ENCODE measurements around the gene PPFIBP1. TPM values are rescaled to one million over a fixed set of nuclear protein-coding genes. Genes with fewer than 3 reads are reported as not detected.

The PPFIBP1 gene
- total and polyA plus RNA-seq, 9 of the 15 experiments (the other 6 are each of a cell fraction or from before 2014, with no cell fraction given): 0.46 to 3.5 (median 1.8) TPM

DNA sequence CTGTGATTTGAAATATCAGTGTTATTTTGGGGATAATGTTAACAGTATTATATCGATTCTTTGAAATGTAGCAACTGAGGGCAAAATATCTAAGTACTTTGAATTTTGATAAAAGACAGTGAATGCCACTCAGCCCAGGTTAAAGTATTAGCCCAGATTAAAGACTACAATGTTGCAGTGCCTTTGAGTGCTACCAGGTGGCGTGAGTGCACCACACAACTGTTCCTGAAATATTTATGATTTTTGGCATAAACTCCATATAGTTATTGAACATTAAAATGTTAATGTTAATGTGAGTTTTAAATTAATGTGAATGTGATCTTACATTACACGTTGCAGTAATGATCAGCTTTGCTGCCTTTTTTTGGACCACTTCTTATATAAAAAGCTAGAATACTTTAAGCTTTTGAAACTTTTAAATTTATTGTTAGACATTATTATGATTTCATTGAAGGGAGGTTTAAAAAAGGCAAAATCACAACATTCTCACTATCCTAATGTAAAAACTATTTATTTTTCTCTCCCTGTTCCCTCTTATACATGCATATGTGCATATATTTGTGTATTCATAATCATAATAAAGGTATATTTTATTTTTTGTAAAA is 209.1 kb downstream of the PPFIBP1 start (continued):
- TF ChIP-seq, protein P1, sequence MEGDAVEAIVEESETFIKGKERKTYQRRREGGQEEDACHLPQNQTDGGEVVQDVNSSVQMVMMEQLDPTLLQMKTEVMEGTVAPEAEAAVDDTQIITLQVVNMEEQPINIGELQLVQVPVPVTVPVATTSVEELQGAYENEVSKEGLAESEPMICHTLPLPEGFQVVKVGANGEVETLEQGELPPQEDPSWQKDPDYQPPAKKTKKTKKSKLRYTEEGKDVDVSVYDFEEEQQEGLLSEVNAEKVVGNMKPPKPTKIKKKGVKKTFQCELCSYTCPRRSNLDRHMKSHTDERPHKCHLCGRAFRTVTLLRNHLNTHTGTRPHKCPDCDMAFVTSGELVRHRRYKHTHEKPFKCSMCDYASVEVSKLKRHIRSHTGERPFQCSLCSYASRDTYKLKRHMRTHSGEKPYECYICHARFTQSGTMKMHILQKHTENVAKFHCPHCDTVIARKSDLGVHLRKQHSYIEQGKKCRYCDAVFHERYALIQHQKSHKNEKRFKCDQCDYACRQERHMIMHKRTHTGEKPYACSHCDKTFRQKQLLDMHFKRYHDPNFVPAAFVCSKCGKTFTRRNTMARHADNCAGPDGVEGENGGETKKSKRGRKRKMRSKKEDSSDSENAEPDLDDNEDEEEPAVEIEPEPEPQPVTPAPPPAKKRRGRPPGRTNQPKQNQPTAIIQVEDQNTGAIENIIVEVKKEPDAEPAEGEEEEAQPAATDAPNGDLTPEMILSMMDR (IDR thresholded peaks at IDR 0.05 in 2 of 3, conservative IDR thresholded peaks at IDR 0.05 in 1 of 3; ENCODE audit: insufficient read depth in 2 of 3, low read depth in 1 of 3, low read length in 3 of 3): peak; percentile 75 to 89 (median 80)
- TF ChIP-seq SMC3 (conservative IDR thresholded peaks at IDR 0.05; ENCODE audit: insufficient read depth, low read depth, low read length) (peak; percentile 81), CC2D1A (IDR thresholded peaks at IDR 0.05) (0 out of 2 replicates have a peak, but pooled peaks have one; percentile 22), RAD21 (CRISPR knock-in tag; conservative IDR thresholded peaks at IDR 0.05 in 1 of 2, IDR thresholded peaks at IDR 0.05 in 1 of 2) (peak; percentile 91 to 93), FOSL1 (tag; conservative IDR thresholded peaks at IDR 0.05) (no peak)
- TF ChIP-seq, protein P2, sequence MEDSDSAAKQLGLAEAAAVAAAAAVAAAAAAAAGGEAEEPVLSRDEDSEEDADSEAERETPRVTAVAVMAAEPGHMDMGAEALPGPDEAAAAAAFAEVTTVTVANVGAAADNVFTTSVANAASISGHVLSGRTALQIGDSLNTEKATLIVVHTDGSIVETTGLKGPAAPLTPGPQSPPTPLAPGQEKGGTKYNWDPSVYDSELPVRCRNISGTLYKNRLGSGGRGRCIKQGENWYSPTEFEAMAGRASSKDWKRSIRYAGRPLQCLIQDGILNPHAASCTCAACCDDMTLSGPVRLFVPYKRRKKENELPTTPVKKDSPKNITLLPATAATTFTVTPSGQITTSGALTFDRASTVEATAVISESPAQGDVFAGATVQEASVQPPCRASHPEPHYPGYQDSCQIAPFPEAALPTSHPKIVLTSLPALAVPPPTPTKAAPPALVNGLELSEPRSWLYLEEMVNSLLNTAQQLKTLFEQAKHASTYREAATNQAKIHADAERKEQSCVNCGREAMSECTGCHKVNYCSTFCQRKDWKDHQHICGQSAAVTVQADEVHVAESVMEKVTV (CRISPR knock-in tag; IDR thresholded peaks at IDR 0.05): peak; percentile 83
- TF ChIP-seq, protein P3, sequence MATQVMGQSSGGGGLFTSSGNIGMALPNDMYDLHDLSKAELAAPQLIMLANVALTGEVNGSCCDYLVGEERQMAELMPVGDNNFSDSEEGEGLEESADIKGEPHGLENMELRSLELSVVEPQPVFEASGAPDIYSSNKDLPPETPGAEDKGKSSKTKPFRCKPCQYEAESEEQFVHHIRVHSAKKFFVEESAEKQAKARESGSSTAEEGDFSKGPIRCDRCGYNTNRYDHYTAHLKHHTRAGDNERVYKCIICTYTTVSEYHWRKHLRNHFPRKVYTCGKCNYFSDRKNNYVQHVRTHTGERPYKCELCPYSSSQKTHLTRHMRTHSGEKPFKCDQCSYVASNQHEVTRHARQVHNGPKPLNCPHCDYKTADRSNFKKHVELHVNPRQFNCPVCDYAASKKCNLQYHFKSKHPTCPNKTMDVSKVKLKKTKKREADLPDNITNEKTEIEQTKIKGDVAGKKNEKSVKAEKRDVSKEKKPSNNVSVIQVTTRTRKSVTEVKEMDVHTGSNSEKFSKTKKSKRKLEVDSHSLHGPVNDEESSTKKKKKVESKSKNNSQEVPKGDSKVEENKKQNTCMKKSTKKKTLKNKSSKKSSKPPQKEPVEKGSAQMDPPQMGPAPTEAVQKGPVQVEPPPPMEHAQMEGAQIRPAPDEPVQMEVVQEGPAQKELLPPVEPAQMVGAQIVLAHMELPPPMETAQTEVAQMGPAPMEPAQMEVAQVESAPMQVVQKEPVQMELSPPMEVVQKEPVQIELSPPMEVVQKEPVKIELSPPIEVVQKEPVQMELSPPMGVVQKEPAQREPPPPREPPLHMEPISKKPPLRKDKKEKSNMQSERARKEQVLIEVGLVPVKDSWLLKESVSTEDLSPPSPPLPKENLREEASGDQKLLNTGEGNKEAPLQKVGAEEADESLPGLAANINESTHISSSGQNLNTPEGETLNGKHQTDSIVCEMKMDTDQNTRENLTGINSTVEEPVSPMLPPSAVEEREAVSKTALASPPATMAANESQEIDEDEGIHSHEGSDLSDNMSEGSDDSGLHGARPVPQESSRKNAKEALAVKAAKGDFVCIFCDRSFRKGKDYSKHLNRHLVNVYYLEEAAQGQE (IDR thresholded peaks at IDR 0.05; ENCODE audit: borderline replicate concordance): peak; percentile 82
- TF ChIP-seq, protein P3 (CRISPR knock-in tag; IDR thresholded peaks at IDR 0.05; ENCODE audit: low read depth): no peak

Measured in K562 (cell line).